ENCODE results near the gene ORC1. TPM values are rescaled to one million over a fixed set of nuclear protein-coding genes. Genes with fewer than 3 reads are reported as not detected.

The ORC1 gene
- total RNA-seq, 1 experiment from 2014 or later = 14.3 TPM

DNA sequence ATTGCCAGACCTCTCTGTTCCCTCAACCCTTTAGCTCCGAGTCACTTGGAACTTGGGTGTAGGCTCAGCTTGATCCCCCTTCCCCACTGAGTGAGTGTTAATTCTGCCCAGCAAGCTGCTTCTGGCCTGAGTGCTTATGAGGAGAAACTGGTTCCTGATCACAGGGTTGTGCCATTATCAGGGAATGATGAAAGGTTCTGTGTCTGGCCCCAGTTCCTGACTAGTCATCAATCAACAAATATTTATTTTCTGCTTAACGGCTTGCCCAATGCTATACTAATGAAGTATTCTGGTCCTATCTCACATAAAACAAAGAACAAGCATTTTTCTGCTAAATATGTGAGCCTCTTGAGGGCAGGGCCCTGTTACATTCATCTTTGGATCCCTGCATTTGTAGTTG, 59.0 kb downstream of the ORC1 start:
- ChIA-PET POLR2A (no interaction called here), CTCF (interaction anchor here (0.6 kb wide), 1 partner anchor 320 kb away, joined by 3 read pairs; no protein-coding TSS in a partner anchor)
- Histone ChIP-seq H3K4me1 (ENCODE audit: control insufficient read depth, insufficient read depth, low read length) (no peaks in the 10 kb centered on the region), H3K9me3 (ENCODE audit: control insufficient read depth, insufficient read depth, low read depth, low read length) (no peaks in the 10 kb centered on the region), H3K4me3 (ENCODE audit: low read depth in 2 of 2, low read length in 2 of 2) (no peak overlapping the region), H3K36me3 (ENCODE audit: control insufficient read depth, insufficient read depth, low read length) (no peaks in the 10 kb centered on the region), H3K27me3 (ENCODE audit: control insufficient read depth, insufficient read depth, low read length) (no peaks in the 10 kb centered on the region), H3K27ac (ENCODE audit: low read length) (no peak overlapping the region)
- in situ Hi-C loops (cut with HindIII; ENCODE audit: low pct_unique_long_range_greater_than_20kb, low sequenced_read_pairs) = no loop called here
- no peak for TF ChIP-seq SIN3A (IDR thresholded peaks at IDR 0.05; ENCODE audit: borderline replicate concordance, insufficient read depth, low read depth, low read length)
- TF ChIP-seq TCF7L2 (IDR thresholded peaks at IDR 0.05; ENCODE audit: low read depth, low read length) = no peak
- TF ChIP-seq, protein P1, sequence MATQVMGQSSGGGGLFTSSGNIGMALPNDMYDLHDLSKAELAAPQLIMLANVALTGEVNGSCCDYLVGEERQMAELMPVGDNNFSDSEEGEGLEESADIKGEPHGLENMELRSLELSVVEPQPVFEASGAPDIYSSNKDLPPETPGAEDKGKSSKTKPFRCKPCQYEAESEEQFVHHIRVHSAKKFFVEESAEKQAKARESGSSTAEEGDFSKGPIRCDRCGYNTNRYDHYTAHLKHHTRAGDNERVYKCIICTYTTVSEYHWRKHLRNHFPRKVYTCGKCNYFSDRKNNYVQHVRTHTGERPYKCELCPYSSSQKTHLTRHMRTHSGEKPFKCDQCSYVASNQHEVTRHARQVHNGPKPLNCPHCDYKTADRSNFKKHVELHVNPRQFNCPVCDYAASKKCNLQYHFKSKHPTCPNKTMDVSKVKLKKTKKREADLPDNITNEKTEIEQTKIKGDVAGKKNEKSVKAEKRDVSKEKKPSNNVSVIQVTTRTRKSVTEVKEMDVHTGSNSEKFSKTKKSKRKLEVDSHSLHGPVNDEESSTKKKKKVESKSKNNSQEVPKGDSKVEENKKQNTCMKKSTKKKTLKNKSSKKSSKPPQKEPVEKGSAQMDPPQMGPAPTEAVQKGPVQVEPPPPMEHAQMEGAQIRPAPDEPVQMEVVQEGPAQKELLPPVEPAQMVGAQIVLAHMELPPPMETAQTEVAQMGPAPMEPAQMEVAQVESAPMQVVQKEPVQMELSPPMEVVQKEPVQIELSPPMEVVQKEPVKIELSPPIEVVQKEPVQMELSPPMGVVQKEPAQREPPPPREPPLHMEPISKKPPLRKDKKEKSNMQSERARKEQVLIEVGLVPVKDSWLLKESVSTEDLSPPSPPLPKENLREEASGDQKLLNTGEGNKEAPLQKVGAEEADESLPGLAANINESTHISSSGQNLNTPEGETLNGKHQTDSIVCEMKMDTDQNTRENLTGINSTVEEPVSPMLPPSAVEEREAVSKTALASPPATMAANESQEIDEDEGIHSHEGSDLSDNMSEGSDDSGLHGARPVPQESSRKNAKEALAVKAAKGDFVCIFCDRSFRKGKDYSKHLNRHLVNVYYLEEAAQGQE (IDR thresholded peaks at IDR 0.05; ENCODE audit: insufficient read depth in 1 of 2, low read depth in 2 of 2, low read length in 1 of 2) = no peak
- TF ChIP-seq, protein P2, sequence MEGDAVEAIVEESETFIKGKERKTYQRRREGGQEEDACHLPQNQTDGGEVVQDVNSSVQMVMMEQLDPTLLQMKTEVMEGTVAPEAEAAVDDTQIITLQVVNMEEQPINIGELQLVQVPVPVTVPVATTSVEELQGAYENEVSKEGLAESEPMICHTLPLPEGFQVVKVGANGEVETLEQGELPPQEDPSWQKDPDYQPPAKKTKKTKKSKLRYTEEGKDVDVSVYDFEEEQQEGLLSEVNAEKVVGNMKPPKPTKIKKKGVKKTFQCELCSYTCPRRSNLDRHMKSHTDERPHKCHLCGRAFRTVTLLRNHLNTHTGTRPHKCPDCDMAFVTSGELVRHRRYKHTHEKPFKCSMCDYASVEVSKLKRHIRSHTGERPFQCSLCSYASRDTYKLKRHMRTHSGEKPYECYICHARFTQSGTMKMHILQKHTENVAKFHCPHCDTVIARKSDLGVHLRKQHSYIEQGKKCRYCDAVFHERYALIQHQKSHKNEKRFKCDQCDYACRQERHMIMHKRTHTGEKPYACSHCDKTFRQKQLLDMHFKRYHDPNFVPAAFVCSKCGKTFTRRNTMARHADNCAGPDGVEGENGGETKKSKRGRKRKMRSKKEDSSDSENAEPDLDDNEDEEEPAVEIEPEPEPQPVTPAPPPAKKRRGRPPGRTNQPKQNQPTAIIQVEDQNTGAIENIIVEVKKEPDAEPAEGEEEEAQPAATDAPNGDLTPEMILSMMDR (IDR thresholded peaks at IDR 0.05) = no peak
- no peak for TF ChIP-seq POLR2AphosphoS5 (IDR thresholded peaks at IDR 0.05; ENCODE audit: low read depth, low read length)
- DNase-seq (ENCODE audit: low read depth, low spot score) = no peak
- no peak for ATAC-seq
- BruUV-seq (replicated peaks) = no TSS peak
- intact Hi-C loops (cut with micrococcal nuclease; ENCODE audit: unreplicated experiment) = no loop called here

DNA sequence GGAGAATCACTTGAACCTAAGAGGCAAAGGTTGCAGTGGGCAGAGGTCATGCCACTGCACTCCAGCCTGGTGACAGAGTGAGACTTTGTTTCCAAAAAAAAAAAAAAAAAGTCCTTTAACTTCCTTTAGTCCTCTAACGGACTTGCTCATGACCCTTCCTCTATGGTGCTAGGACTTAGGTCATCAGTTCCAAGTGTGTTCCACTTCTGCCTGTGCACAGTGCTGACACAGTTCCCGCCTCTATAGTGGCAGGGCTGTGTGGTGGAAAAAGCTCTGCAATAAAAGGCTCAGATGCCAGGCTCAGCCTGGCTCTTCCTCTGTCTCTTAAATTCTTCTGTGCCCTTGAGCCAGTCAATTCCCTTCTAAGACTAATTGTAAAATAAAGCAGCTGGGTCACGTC, 60.2 kb downstream of the ORC1 start:
- DNase-seq (ENCODE audit: low read depth, low spot score) = no peak
- Histone ChIP-seq H3K36me3 (ENCODE audit: control insufficient read depth, insufficient read depth, low read length) (no peaks in the 10 kb centered on the region), H3K27ac (ENCODE audit: low read length) (no peak overlapping the region), H3K27me3 (ENCODE audit: control insufficient read depth, insufficient read depth, low read length) (no peaks in the 10 kb centered on the region), H3K4me3 (ENCODE audit: low read depth in 2 of 2, low read length in 2 of 2) (no peak overlapping the region), H3K4me1 (ENCODE audit: control insufficient read depth, insufficient read depth, low read length) (no peaks in the 10 kb centered on the region), H3K9me3 (ENCODE audit: control insufficient read depth, insufficient read depth, low read depth, low read length) (no peaks in the 10 kb centered on the region)
- ChIA-PET POLR2A (no interaction called here), CTCF (no interaction called here)
- in situ Hi-C loops (cut with HindIII; ENCODE audit: low pct_unique_long_range_greater_than_20kb, low sequenced_read_pairs) (no loop called here), intact Hi-C loops (cut with micrococcal nuclease; ENCODE audit: unreplicated experiment) (no loop called here)
- BruUV-seq (replicated peaks) = no TSS peak
- no peak for TF ChIP-seq TCF7L2 (IDR thresholded peaks at IDR 0.05; ENCODE audit: low read depth, low read length)
- TF ChIP-seq, protein P1 (IDR thresholded peaks at IDR 0.05; ENCODE audit: insufficient read depth in 1 of 2, low read depth in 2 of 2, low read length in 1 of 2) = no peak
- TF ChIP-seq POLR2AphosphoS5 (IDR thresholded peaks at IDR 0.05; ENCODE audit: low read depth, low read length) = no peak
- no peak for TF ChIP-seq SIN3A (IDR thresholded peaks at IDR 0.05; ENCODE audit: borderline replicate concordance, insufficient read depth, low read depth, low read length)
- TF ChIP-seq, protein P2 (IDR thresholded peaks at IDR 0.05) = no peak
- ATAC-seq = no peak

All from Panc1 (cell line).